Measurements from ENCODE around the gene NFYC.

- no peak for TF ChIP-seq CTCF (IDR thresholded peaks at IDR 0.05; ENCODE audit: control extremely low read depth in 1 of 3, insufficient read depth in 1 of 3, low read depth in 1 of 3, low read length in 3 of 3)
- TF ChIP-seq MAX (IDR thresholded peaks at IDR 0.05): no peak
- no peak for TF ChIP-seq POLR2A (IDR thresholded peaks at IDR 0.05; ENCODE audit: control extremely low read depth in 1 of 2, low read depth in 2 of 2, low read length in 2 of 2)
- TF ChIP-seq RAD21 (IDR thresholded peaks at IDR 0.05 in 1 of 2, conservative IDR thresholded peaks at IDR 0.05 in 1 of 2; ENCODE audit: low read depth in 2 of 2, low read length in 2 of 2): no peak
- TF ChIP-seq EZH2 (IDR thresholded peaks at IDR 0.05; ENCODE audit: low read depth, low read length, severe bottlenecking): no peak
- no peak for TF ChIP-seq POLR2AphosphoS5 (IDR thresholded peaks at IDR 0.05; ENCODE audit: low read depth, low read length)
- TF ChIP-seq JUND (IDR thresholded peaks at IDR 0.05; ENCODE audit: low read length): no peak
- no peak for TF ChIP-seq CBX5 (IDR thresholded peaks at IDR 0.05; ENCODE audit: low read depth, low read length)
- no peak for TF ChIP-seq ASH2L (IDR thresholded peaks at IDR 0.05; ENCODE audit: low read length)
- no peak for TF ChIP-seq EP300 (IDR thresholded peaks at IDR 0.05; ENCODE audit: borderline replicate concordance in 1 of 2, low read depth in 2 of 2, low read length in 2 of 2)
- TF ChIP-seq GABPA (IDR thresholded peaks at IDR 0.05; ENCODE audit: borderline replicate concordance, insufficient read depth, low read length): no peak
- TF ChIP-seq CHD2 (IDR thresholded peaks at IDR 0.05; ENCODE audit: low read length): no peak
These were observed 58.3 kb downstream of the NFYC start for GRCh38 chr1:40749817-40750216.
